CD4-positive, alpha-beta T cell (primary cell): ENCODE measurements around the gene MPZL2. TPM values are rescaled to one million over a fixed set of nuclear protein-coding genes. Genes with fewer than 3 reads are reported as not detected.
A peak's percentile ranks its signal among the peaks of the same experiment; 100 is the strongest.

Experiments used
- ATAC-seq: fragments of 200-7000 bp; cut with Tn5 transposase; one replicate; pipeline ENCODE4 v1.10.0; 2022; ENCODE audit warnings: mild to moderate bottlenecking; ENCODE audit not compliant: poor library complexity
- CTCF ChIA-PET: fragments of 350-600 bp; sonication (Branson Sonifier 250); formaldehyde crosslinking; loops from one replicate; lab custom pipeline; 2021; ENCODE audit warnings: antibody characterized with exemption, inconsistent platforms; lab: Charles Lee
- POLR2A ChIA-PET: fragments of 350-600 bp; sonication (Branson Sonifier 250); formaldehyde crosslinking; loops from one replicate; lab custom pipeline; 2021; ENCODE audit warnings: antibody characterized with exemption, inconsistent platforms; lab: Charles Lee
- DNase-seq, 14 experiments: peaks; one replicate each; pipeline ENCODE4 v3.0.0-alpha.2; 2013 to 2020; ENCODE audit warnings: mixed read lengths in 2 of 14
- H3K27ac ChIP-seq, 2 donors: one replicate each; pipeline versions ENCODE4 v1.5.1 to v1.7.0; 2013; ENCODE audit warnings: low read length in 2 of 2, low read depth in 1 of 2, mild to moderate bottlenecking in 1 of 2
- H3K27me3 ChIP-seq, 2 experiments: 1 replicate in 1 of 2; 2 replicates in 1 of 2; pipeline versions ENCODE4 v1.6.1 to v1.7.0; 2013; ENCODE audit warnings: low read length in 2 of 2, control low read depth in 1 of 2, mild to moderate bottlenecking in 1 of 2, moderate library complexity in 1 of 2; ENCODE audit not compliant: insufficient read depth in 2 of 2, control insufficient read depth in 1 of 2
- H3K36me3 ChIP-seq: one replicate; pipeline ENCODE4 v1.6.1; 2013; ENCODE audit warnings: low read length, control low read depth; ENCODE audit not compliant: insufficient read depth
- H3K4me1 ChIP-seq: one replicate; pipeline ENCODE4 v1.6.1; 2013; ENCODE audit warnings: low read length, control low read depth; ENCODE audit not compliant: insufficient read depth
- H3K4me3 ChIP-seq: one replicate; pipeline ENCODE4 v1.5.1; 2013; ENCODE audit warnings: mild to moderate bottlenecking, low read length, moderate library complexity
- H3K9me3 ChIP-seq, 2 experiments: 1 replicate in 1 of 2; 2 replicates in 1 of 2; pipeline versions ENCODE4 v1.6.1 to v1.7.0; 2013; ENCODE audit warnings: low read length in 2 of 2, mild to moderate bottlenecking in 2 of 2, control low read depth in 1 of 2, moderate library complexity in 1 of 2; ENCODE audit not compliant: control insufficient read depth in 1 of 2, insufficient read depth in 1 of 2
- H3K27ac Mint-ChIP-seq: one replicate; pipeline ENCODE4 v1.8.0; 2020; ENCODE audit warnings: mixed read lengths
- H3K27me3 Mint-ChIP-seq: one replicate; pipeline ENCODE4 v1.8.0; 2021; ENCODE audit warnings: mixed read lengths
- H3K36me3 Mint-ChIP-seq: one replicate; pipeline ENCODE4 v1.8.0; 2021; ENCODE audit warnings: low read depth, mixed read lengths
- H3K4me1 Mint-ChIP-seq: one replicate; pipeline ENCODE4 v1.8.0; 2021; ENCODE audit warnings: low read depth, mixed read lengths
- H3K4me3 Mint-ChIP-seq: one replicate; pipeline ENCODE4 v1.8.0; 2020; ENCODE audit warnings: mild to moderate bottlenecking, mixed read lengths
- H3K9me3 Mint-ChIP-seq: one replicate; pipeline ENCODE4 v1.8.0; 2020; ENCODE audit warnings: mixed read lengths
- CTCF ChIP-seq: fragments of 200-600 bp; IDR thresholded peaks from one replicate; pipeline ENCODE4 v1.8.0; 2022; ENCODE audit warnings: antibody characterized with exemption, mild to moderate bottlenecking
- intact Hi-C, 2 experiments: fragments of 100-400 bp; cut with DNase I in 1 of 2; cut with micrococcal nuclease in 1 of 2; formaldehyde crosslinking; loops; one replicate each; pipeline versions ENCODE4 v1.15.1 to v1.9.0; 2023 to 2025; cut with DNase I, micrococcal nuclease
- total RNA-seq, 174 experiments: library from RNA in 2 of 174; stranded (reverse) in 2 of 174; gene quantifications; one replicate each; pipeline ENCODE4 v1.2.3 and lab custom pipeline; 2021 to 2026

The MPZL2 gene
- total RNA-seq, 2 experiments from 2014 or later = 0.95 to 1.8 TPM

GRCh38 chr11:118276422-118276821 lies 12.3 kb upstream of the MPZL2 start:
- H3K27me3 ChIP-seq = no peaks in the 10 kb centered on the region
- intact Hi-C loops = no loop called here
- ChIA-PET CTCF (interaction anchor here (1.4 to 1.8 kb wide), 2 partner anchors 65 to 78 kb away, joined by 3 to 4 read pairs; no protein-coding TSS in a partner anchor), POLR2A (interaction anchor here (0.6 to 1.1 kb wide), 2 partner anchors 37 to 61 kb away, joined by 3 read pairs; no protein-coding TSS in a partner anchor)
- no peak overlapping the region for H3K27ac ChIP-seq
- no peak overlapping the region for H3K4me3 Mint-ChIP-seq
- peaks cover 16% of the 10 kb centered on the region for H3K4me1 ChIP-seq
- H3K36me3 Mint-ChIP-seq = no peaks in the 10 kb centered on the region
- peaks cover 10% of the 10 kb centered on the region for H3K4me1 Mint-ChIP-seq
- DNase-seq (no peak), ATAC-seq (no peak)
- H3K27me3 Mint-ChIP-seq = no peaks in the 10 kb centered on the region
- H3K36me3 ChIP-seq = no peaks in the 10 kb centered on the region
- H3K9me3 Mint-ChIP-seq = no peaks in the 10 kb centered on the region
- no peak overlapping the region for H3K4me3 ChIP-seq
- no peaks in the 10 kb centered on the region for H3K9me3 ChIP-seq
- H3K27ac Mint-ChIP-seq = no peak overlapping the region
- TF ChIP-seq CTCF = no peak

DNA sequence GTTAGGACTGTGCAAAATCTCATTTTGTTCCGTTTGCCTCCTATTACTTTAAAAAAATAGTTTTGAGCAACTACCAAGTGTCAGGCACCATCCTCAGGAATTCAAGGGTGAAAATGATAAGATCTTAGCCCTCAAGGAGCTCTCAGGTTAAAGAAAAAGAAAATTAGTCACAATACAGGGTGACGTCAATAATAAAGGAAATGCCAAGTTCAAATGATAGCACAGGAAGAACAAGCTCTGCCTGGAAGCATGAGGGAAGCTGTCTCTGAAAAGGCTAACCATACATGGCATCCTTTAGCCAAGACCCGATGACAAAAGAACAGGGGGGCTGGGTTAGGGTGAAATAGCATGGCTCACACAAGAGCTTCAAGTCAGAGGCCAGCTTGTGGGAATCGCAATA lies 11.1 kb upstream of the MPZL2 start:
- no peaks in the 10 kb centered on the region for H3K27me3 Mint-ChIP-seq
- ATAC-seq (peak; percentile 58), DNase-seq (peak in 2 of 14 experiments; percentile 26 to 43)
- Histone ChIP-seq H3K27me3 (no peaks in the 10 kb centered on the region), H3K9me3 (no peaks in the 10 kb centered on the region), H3K4me3 (no peak overlapping the region), H3K27ac (no peak overlapping the region), H3K36me3 (no peaks in the 10 kb centered on the region), H3K4me1 (peaks cover 9% of the 10 kb centered on the region)
- ChIA-PET CTCF (interaction anchor here (0.7 to 1.2 kb wide), 3 partner anchors 16 to 77 kb away, joined by 3 to 5 read pairs (median 5); no protein-coding TSS in a partner anchor), POLR2A (interaction anchor here (0.9 kb wide), 1 partner anchor 88 kb away, joined by 4 read pairs; no protein-coding TSS in a partner anchor)
- H3K9me3 Mint-ChIP-seq = no peaks in the 10 kb centered on the region
- intact Hi-C loops = no loop called here
- no peak for TF ChIP-seq CTCF
- no peak overlapping the region for H3K4me3 Mint-ChIP-seq
- no peak overlapping the region for H3K27ac Mint-ChIP-seq
- H3K4me1 Mint-ChIP-seq = peaks cover 6% of the 10 kb centered on the region
- H3K36me3 Mint-ChIP-seq = no peaks in the 10 kb centered on the region

DNA sequence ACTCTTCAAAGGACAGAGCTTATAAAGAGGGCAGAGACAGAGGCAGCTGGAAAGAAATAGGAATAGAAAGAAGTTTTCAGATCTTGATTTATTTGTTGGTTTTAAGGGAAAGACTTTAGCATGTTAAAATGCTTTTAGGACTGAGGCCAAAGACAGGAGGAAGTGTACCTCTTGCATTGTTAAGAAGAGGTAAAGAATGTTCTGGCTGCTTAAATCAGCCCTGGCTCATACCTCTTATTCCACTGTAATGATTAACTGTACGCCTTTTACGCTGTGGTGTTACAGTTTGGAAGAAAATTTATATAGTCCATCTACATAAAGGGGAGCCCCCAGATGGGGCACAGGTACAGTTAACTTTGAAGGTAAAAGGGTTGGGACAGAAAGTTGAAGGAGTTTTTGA lies 10.1 kb upstream of the MPZL2 start:
- no peaks in the 10 kb centered on the region for H3K9me3 Mint-ChIP-seq
- H3K36me3 ChIP-seq = no peaks in the 10 kb centered on the region
- H3K27me3 Mint-ChIP-seq = no peaks in the 10 kb centered on the region
- TF ChIP-seq CTCF = no peak
- H3K4me1 ChIP-seq = peaks cover 9% of the 10 kb centered on the region
- H3K27ac ChIP-seq = no peak overlapping the region
- intact Hi-C loops = no loop called here
- POLR2A ChIA-PET = interaction anchor here (1.0 to 1.3 kb wide), 2 partner anchors 50 to 76 kb away, joined by 3 to 4 read pairs; partner anchors contain the start of gene JAML
- no peaks in the 10 kb centered on the region for H3K27me3 ChIP-seq
- DNase-seq (no peak), ATAC-seq (no peak)
- no peak overlapping the region for H3K4me3 ChIP-seq
- no peak overlapping the region for H3K4me3 Mint-ChIP-seq
- peaks cover 6% of the 10 kb centered on the region for H3K4me1 Mint-ChIP-seq
- no peak overlapping the region for H3K27ac Mint-ChIP-seq
- H3K9me3 ChIP-seq = no peaks in the 10 kb centered on the region
- CTCF ChIA-PET = interaction anchor here (1.3 kb wide), 1 partner anchor 14 kb away, joined by 5 read pairs; no protein-coding TSS in a partner anchor
- H3K36me3 Mint-ChIP-seq = no peaks in the 10 kb centered on the region
